Measurements from ENCODE around the gene RAB6A.

DNA sequence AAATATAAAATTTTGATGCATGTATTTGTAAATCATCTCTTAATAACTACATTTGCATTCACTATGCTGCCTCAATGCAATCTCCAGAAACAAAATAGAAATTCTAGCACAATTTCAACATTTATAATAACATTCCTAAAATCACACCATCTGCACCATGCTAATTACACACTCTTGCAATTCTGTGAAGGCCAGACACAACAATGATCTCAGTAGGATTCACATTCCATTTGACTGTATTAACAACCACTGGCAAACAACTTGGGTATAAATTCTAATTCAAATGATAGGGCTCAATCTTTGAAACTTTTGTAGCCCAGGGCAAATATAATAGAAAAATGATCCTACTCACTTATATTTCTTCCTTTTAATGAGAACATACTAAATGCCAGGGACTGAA, 25.9 kb downstream of the RAB6A start:
- TF ChIP-seq, protein P1, sequence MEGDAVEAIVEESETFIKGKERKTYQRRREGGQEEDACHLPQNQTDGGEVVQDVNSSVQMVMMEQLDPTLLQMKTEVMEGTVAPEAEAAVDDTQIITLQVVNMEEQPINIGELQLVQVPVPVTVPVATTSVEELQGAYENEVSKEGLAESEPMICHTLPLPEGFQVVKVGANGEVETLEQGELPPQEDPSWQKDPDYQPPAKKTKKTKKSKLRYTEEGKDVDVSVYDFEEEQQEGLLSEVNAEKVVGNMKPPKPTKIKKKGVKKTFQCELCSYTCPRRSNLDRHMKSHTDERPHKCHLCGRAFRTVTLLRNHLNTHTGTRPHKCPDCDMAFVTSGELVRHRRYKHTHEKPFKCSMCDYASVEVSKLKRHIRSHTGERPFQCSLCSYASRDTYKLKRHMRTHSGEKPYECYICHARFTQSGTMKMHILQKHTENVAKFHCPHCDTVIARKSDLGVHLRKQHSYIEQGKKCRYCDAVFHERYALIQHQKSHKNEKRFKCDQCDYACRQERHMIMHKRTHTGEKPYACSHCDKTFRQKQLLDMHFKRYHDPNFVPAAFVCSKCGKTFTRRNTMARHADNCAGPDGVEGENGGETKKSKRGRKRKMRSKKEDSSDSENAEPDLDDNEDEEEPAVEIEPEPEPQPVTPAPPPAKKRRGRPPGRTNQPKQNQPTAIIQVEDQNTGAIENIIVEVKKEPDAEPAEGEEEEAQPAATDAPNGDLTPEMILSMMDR (IDR thresholded peaks at IDR 0.05), result no peak
- TF ChIP-seq POLR2A (IDR thresholded peaks at IDR 0.05), result no peak
- TF ChIP-seq POLR2AphosphoS5 (IDR thresholded peaks at IDR 0.05), result no peak
- TF ChIP-seq EP300 (IDR thresholded peaks at IDR 0.05), result no peak
